ENCODE results near the gene DCUN1D4. TPM values are rescaled to one million over a fixed set of nuclear protein-coding genes. Genes with fewer than 3 reads are reported as not detected.

The DCUN1D4 gene
- total RNA-seq, 1 experiment from 2014 or later = 34.3 TPM

- no peak for TF ChIP-seq USF2 (CRISPR knock-in tag; IDR thresholded peaks at IDR 0.05)
- no peak for TF ChIP-seq FOXP4 (CRISPR knock-in tag; IDR thresholded peaks at IDR 0.05)
- TF ChIP-seq KAT7 (CRISPR knock-in tag; IDR thresholded peaks at IDR 0.05; ENCODE audit: borderline replicate concordance) = no peak
- TF ChIP-seq ATF2 (CRISPR knock-in tag; IDR thresholded peaks at IDR 0.05; ENCODE audit: borderline replicate concordance, low read depth) = no peak
These were observed 37.3 kb downstream of the DCUN1D4 start (continued) for GRCh38 chr4:51880016-51880915.

- Mint-ChIP-seq H3K27me3 (ENCODE audit: low read depth) (no peaks in the 10 kb centered on the region), H3K36me3 (peaks cover 40% of the 10 kb centered on the region), H3K9me3 (no peaks in the 10 kb centered on the region), H3K4me1 (peaks cover 22% of the 10 kb centered on the region), H3K27ac (peak overlapping the region; percentile 90), H3K4me3 (no peak overlapping the region)
- no peak for TF ChIP-seq GABPB1 (CRISPR knock-in tag; IDR thresholded peaks at IDR 0.05)
- TF ChIP-seq ELF4 (CRISPR knock-in tag; IDR thresholded peaks at IDR 0.05; ENCODE audit: low read depth) = no peak
- no peak for TF ChIP-seq NFE2L1 (CRISPR knock-in tag; IDR thresholded peaks at IDR 0.05)
- no peak for TF ChIP-seq ZNF425 (CRISPR knock-in tag; conservative IDR thresholded peaks at IDR 0.05)
- TF ChIP-seq ERG (CRISPR knock-in tag; IDR thresholded peaks at IDR 0.05) = no peak
- no peak for TF ChIP-seq E2F4 (CRISPR knock-in tag; IDR thresholded peaks at IDR 0.05; ENCODE audit: borderline replicate concordance, low read depth)
- no peak for TF ChIP-seq ATF6 (CRISPR knock-in tag; IDR thresholded peaks at IDR 0.05)
- no peak for TF ChIP-seq SOX15 (CRISPR knock-in tag; IDR thresholded peaks at IDR 0.05)
- no peak for TF ChIP-seq PRRX2 (CRISPR knock-in tag; IDR thresholded peaks at IDR 0.05)
- TF ChIP-seq TCF7 (CRISPR knock-in tag; IDR thresholded peaks at IDR 0.05; ENCODE audit: low read depth) = no peak
- no peak for TF ChIP-seq JUN (CRISPR knock-in tag; IDR thresholded peaks at IDR 0.05)
- ChIA-PET POLR2A (no interaction called here), CTCF (interaction anchor here (0.8 to 2.6 kb wide), 6 partner anchors 11 to 318 kb away, joined by 3 to 10 read pairs (median 6); partner anchors contain the start of gene DCUN1D4)
- DNase-seq (ENCODE audit: low spot score) = no peak
- no peak for ATAC-seq
These were observed 41.1 kb downstream of the DCUN1D4 start for GRCh38 chr4:51884055-51884454.

All from WTC11 (cell line).